Adipocyte (in vitro differentiated cells): ENCODE data around the gene R3HDM2.
A peak's percentile ranks its signal among the peaks of the same experiment; 100 is the strongest.

Experiments
- DNase-seq: peaks from one replicate; pipeline ENCODE4 v3.0.0-alpha.2; 2015; ENCODE audit warnings: low read depth
- H3K27me3 ChIP-seq: replicated peaks from 2 replicates; pipeline ENCODE4 v1.7.0; 2013; ENCODE audit warnings: mild to moderate bottlenecking, low read length, moderate library complexity; ENCODE audit not compliant: control insufficient read depth, insufficient read depth
- H3K36me3 ChIP-seq: 2 replicates; pipeline ENCODE4 v1.7.0; 2013; ENCODE audit warnings: low read length, mild to moderate bottlenecking, moderate library complexity; ENCODE audit not compliant: control insufficient read depth, insufficient read depth, severe bottlenecking
- H3K4me1 ChIP-seq: 2 replicates; pipeline ENCODE4 v1.7.0; 2013; ENCODE audit warnings: mild to moderate bottlenecking, low read length, moderate library complexity; ENCODE audit not compliant: control insufficient read depth, insufficient read depth
- H3K4me3 ChIP-seq: 2 replicates; pipeline ENCODE4 v1.7.0; 2013; ENCODE audit warnings: mild to moderate bottlenecking, low read length, moderate library complexity
- H3K9ac ChIP-seq: 2 replicates; pipeline ENCODE4 v1.7.0; 2013; ENCODE audit warnings: mild to moderate bottlenecking, low read length, moderate library complexity
- H3K9me3 ChIP-seq: 2 replicates; pipeline ENCODE4 v1.7.0; 2013; ENCODE audit warnings: mild to moderate bottlenecking, low read length, moderate library complexity; ENCODE audit not compliant: control insufficient read depth

The R3HDM2 gene

DNA sequence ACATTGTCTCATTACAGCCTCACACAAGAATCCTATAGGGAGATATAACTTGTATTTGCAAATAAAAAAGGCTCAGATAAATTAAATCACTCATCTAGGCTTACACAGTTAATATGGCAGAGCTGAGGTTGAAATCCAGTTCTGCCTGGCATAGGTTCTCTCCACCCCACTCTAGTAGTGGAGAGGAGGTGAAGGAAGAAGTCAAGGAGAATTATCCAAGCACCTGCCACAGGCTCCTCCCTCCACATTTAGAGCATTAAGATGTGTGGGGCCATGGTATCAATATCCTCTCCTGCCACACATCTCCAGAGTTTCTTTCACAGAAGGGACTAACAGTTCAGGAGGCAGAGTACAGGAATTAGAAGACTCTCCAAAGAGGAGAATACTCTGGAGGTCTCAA lies 157.3 kb downstream of the R3HDM2 start:
- no peak for DNase-seq
- H3K9me3 ChIP-seq: no peaks in the 10 kb centered on the region
- H3K4me1 ChIP-seq: peaks cover 10% of the 10 kb centered on the region
- H3K27me3 ChIP-seq: no peaks in the 10 kb centered on the region
- H3K36me3 ChIP-seq: peaks cover 43% of the 10 kb centered on the region
- no peak overlapping the region for H3K4me3 ChIP-seq
- peak overlapping the region; percentile 25 for H3K9ac ChIP-seq

DNA sequence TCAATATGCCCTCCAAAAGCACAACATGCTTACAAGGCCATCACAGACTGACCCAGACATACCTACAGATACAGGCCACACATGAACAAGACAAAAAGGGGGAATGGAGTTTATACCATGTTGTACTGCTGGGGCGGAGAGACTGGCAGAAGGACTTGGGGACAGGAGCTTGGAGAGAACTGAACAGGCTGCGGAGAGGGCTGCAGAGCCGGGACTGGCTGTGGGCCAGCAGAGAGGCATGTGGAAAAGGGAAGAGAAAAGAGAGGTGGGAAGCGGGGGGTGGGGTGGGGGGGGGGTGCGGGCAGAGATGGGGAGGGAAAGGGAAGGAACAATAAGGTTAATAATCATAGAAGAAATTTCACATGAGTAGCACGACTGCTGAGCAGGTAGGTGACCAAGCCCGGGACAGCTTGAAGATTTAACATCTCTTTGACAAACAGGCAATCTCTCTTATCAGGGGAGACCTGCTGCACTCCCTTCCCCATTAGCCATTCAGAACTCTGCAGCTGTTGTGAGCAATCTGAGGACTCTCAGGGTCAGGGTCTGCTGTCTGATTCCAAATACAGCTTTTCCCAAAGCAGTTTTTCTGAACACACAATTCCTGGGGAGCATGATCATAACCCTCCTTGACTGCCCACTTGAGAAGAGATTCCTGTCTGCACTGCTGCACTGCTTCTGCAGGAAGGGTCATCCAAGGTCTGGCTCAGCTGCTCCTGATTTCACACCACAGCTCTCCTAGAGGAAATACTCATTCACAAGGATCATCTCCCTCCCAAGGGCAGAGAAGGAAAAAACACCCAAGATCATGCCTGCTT lies 158.3 kb downstream of the R3HDM2 start:
- no peak overlapping the region for H3K4me3 ChIP-seq
- H3K36me3 ChIP-seq: peaks cover 44% of the 10 kb centered on the region
- H3K9ac ChIP-seq: peak overlapping the region; percentile 25
- no peaks in the 10 kb centered on the region for H3K27me3 ChIP-seq
- DNase-seq: no peak
- no peaks in the 10 kb centered on the region for H3K9me3 ChIP-seq
- peaks cover 10% of the 10 kb centered on the region for H3K4me1 ChIP-seq

DNA sequence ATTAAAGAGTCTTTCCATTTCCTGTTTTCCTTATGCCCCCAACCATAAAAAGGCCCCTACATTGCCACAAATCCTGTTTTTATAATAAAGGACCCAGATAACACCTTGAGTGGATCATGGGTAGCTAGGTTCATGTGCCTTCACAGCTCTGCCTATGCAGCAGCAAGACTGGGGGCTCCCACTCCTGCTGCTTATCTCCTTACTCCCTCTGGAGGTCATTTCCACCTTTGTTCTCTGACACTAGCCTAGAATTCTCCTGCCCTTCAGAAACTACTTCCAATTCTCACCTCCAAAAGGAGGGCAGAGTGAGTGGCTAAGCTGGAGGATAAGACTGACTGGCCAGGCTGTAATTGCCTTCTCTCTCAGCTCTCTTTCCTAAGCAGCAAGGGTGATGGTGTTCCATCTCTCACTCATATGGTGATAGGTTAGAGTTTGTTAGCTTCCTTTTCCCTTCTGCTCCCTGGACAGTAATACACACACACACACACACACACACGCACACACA lies 159.8 kb downstream of the R3HDM2 start:
- H3K9ac ChIP-seq: no peak overlapping the region
- no peaks in the 10 kb centered on the region for H3K9me3 ChIP-seq
- peaks cover 54% of the 10 kb centered on the region for H3K36me3 ChIP-seq
- H3K27me3 ChIP-seq: no peaks in the 10 kb centered on the region
- H3K4me3 ChIP-seq: no peak overlapping the region
- H3K4me1 ChIP-seq: peaks cover 10% of the 10 kb centered on the region
- DNase-seq: no peak

DNA sequence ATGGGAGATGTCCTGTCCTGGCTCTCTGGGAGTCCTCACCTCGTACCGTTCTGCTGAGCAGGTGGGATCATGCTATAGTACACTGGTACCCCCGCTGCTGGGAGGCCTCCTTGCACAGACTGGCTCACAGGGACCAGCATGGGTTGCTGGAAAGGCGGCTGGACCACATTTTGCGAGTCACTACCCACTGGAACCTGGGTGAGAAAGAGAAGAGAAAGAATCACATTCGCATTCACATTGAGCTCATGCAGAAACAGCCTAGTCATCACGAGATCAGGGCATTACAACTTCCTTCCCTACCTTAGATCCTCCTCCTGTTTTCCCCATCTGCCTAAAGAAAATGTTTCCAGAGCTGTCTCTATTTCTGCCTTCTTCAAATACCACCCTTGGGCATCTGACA lies 162.6 kb downstream of the R3HDM2 start:
- peaks cover 49% of the 10 kb centered on the region for H3K36me3 ChIP-seq
- H3K4me3 ChIP-seq: no peak overlapping the region
- H3K27me3 ChIP-seq: no peaks in the 10 kb centered on the region
- DNase-seq: no peak
- no peaks in the 10 kb centered on the region for H3K9me3 ChIP-seq
- peaks cover 8% of the 10 kb centered on the region for H3K4me1 ChIP-seq
- no peak overlapping the region for H3K9ac ChIP-seq

DNA sequence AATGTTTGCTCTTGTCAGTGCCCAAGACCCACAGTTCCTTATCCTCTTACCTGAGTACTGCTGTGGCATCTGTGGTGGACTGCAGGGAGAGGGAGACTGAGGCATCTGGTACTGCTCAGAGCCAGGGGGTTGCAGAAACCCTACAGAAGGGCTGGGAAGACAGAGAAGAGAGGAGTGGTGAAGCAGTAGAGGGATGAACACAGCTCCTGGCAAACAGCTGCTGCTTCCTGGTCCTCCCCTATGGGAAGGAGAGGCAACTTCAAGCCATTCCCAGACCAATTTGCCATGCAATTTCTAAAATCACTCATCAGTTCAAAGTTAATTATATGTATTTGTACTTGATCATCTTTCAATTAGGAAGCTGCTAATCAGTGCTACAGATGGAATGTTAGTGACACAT lies 164.2 kb downstream of the R3HDM2 start:
- no peak for DNase-seq
- no peaks in the 10 kb centered on the region for H3K9me3 ChIP-seq
- H3K4me3 ChIP-seq: no peak overlapping the region
- H3K36me3 ChIP-seq: peaks cover 42% of the 10 kb centered on the region
- no peak overlapping the region for H3K9ac ChIP-seq
- H3K27me3 ChIP-seq: no peaks in the 10 kb centered on the region
- no peaks in the 10 kb centered on the region for H3K4me1 ChIP-seq

DNA sequence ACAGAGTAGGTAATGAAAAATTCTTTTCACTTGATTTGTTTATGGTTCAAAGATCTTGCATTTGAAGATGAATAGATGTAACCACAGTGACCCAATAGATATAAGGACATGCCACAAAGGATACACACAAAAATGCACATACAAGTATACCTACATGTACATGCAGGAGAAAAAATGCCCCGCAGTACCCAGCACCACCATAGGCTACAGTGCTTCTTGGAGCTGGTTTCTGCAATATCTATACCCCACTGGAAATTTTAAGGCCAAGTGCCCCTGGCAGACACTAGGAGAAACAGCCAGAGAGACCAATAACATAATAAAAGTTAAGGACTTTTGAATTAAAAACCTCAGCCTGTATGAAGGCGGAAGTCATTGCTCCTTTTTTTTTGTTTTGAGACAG lies 167.7 kb downstream of the R3HDM2 start:
- H3K36me3 ChIP-seq: peaks cover 40% of the 10 kb centered on the region
- H3K9ac ChIP-seq: no peak overlapping the region
- H3K4me3 ChIP-seq: no peak overlapping the region
- H3K4me1 ChIP-seq: no peaks in the 10 kb centered on the region
- no peaks in the 10 kb centered on the region for H3K9me3 ChIP-seq
- H3K27me3 ChIP-seq: no peaks in the 10 kb centered on the region
- no peak for DNase-seq

DNA sequence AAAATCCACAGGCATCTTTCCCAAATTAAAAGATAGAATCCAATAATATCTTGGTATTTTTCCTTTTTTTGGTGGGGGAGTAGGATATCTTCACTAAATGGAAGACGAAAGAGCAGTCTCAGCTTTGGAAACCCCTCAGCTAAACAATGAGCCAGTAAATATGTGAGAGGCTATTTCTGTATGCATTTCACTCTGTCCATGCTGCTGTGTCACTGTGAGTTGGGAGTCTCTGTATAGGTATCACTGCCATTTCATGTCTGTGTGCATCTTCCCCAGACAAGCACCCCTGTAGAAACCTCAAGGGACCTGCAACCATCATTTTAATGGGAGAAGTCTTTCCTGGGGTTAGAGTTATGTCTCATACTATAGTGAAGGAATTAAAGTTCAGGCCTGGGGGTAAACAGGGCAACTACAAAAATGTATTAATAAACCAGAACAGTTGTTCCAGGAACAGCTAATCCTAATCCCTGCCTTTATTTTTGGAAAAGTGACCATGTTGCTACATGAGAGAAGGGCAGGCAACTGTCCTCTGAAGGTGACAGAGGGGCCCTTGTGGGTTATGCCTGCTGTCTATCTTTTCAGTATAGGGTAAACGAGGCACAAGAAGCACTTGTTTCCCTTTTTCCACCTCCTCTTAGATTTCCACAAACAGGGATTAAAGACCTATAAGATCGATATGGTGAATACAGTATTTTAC lies 168.6 kb downstream of the R3HDM2 start:
- Histone ChIP-seq H3K4me1 (no peaks in the 10 kb centered on the region), H3K4me3 (no peak overlapping the region), H3K36me3 (peaks cover 40% of the 10 kb centered on the region), H3K27me3 (no peaks in the 10 kb centered on the region), H3K9ac (no peak overlapping the region), H3K9me3 (no peaks in the 10 kb centered on the region)
- no peak for DNase-seq

DNA sequence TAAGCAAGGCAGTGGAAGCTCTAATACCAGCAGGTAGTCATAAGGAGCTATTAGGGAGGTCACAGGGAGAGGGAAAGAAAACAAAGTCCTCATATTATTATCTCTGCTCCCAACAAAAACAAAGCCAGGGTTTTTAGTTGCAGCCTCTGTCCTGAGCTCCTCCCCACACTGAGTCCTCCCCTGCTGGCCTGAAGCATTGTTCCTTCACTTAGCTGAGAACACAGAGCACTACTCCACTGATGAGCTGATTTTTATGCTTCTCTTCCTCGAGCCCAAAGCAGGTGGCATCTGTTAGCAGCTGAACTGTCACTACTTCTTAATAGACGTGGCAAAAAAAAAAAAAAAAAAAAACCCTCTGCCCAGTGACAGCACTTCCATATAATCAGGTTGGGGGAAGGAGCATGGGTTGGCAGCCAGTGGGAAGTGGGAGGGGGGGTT lies 169.4 kb downstream of the R3HDM2 start:
- H3K9ac ChIP-seq: no peak overlapping the region
- no peak overlapping the region for H3K4me3 ChIP-seq
- H3K36me3 ChIP-seq: peaks cover 42% of the 10 kb centered on the region
- no peaks in the 10 kb centered on the region for H3K4me1 ChIP-seq
- H3K9me3 ChIP-seq: no peaks in the 10 kb centered on the region
- no peaks in the 10 kb centered on the region for H3K27me3 ChIP-seq
- no peak for DNase-seq

DNA sequence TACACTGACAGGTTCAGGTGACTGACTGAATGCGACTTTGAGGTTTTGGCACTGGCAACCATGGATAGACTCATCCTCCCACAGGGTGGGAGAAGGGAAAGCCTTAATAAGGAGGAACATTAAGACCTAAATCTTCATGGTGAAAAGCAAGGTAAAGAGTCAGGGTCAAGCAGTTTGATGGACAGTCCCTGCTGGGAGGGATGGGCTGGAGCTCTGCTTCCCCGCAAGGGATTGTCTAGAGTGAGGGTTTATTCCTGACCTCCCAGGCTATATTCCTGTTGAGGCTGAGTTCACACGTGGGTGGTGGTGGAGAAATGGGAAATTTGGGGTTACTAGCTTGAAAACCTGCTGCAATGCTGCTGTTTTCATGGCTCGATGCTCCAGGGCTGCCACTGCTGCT lies 170.5 kb downstream of the R3HDM2 start:
- H3K36me3 ChIP-seq: peaks cover 51% of the 10 kb centered on the region
- H3K4me3 ChIP-seq: no peak overlapping the region
- DNase-seq: no peak
- H3K9me3 ChIP-seq: no peaks in the 10 kb centered on the region
- no peaks in the 10 kb centered on the region for H3K27me3 ChIP-seq
- H3K9ac ChIP-seq: no peak overlapping the region
- H3K4me1 ChIP-seq: no peaks in the 10 kb centered on the region

DNA sequence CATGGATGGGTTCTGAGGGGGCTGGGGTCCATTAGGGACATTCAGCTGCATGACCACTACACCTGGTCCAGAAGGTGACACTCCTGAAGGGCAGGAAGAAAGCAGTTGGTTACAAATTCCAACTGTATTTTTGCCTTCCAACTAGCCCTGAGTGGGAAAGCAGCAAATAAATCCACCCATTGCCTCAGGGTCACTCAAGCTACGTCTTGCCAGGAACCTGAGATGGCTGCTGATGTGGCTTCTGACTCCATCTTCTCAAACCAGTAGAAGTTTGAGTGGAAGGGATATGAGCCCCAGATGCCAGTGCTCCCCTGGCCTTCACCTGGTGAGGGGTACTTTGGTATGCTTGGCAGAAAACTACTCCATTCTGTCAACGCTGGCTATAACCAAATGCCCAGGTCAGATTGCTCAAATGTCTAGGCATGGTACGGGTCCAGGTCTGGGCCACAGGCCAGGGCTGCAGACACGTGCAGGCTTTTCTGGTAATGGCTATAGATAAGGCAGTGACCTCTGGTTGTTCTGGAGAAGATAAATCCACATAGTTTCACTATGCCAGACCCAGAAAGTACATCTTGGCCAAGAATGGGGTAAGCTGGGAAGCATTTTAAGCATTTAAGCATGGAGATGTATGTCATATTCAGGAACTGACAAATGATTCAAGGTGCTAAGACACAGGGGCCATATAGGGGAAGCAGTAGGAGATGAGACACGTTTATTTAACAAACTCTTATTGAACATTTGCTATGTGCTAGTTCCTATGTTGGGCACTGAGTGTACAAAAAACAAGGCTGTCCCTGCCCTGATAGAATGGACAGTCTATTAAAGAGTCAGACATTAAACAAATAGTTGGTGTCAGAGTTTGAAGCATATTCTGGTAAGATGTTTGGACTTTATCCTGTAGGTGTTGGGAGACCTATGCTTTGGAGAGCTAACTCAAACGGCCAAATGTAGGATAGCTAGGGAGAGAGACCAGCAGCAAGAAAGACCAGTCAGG lies 171.6 kb downstream of the R3HDM2 start:
- Histone ChIP-seq H3K27me3 (no peaks in the 10 kb centered on the region), H3K4me3 (no peak overlapping the region), H3K9me3 (no peaks in the 10 kb centered on the region), H3K4me1 (no peaks in the 10 kb centered on the region), H3K36me3 (peaks cover 54% of the 10 kb centered on the region), H3K9ac (no peak overlapping the region)
- DNase-seq: no peak

DNA sequence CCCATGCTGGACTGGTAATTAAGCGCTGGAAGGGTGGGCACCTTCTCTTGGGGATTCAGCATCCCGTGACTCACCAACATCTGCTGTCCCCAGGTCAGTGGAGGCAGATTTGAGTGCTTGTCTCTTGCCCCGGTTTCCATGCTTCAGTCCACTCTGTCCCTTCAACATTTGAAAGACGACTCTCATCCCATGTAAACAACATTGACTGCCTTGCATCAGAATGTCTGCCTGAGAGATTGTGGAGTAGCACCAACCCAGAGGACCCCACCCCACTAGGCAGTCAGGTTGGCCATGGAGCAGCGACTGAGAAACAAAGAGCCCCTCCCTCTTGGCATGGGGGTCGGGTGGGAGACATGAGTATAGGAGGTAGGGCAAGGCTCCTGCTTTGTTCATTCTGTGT lies 174.9 kb downstream of the R3HDM2 start:
- H3K36me3 ChIP-seq: peaks cover 50% of the 10 kb centered on the region
- no peaks in the 10 kb centered on the region for H3K4me1 ChIP-seq
- no peaks in the 10 kb centered on the region for H3K27me3 ChIP-seq
- no peak overlapping the region for H3K9ac ChIP-seq
- no peaks in the 10 kb centered on the region for H3K9me3 ChIP-seq
- no peak for DNase-seq
- no peak overlapping the region for H3K4me3 ChIP-seq
